SU-DHL-6 (cell line): ENCODE results near the gene SPEN.

ENCODE experiments used
- H2AFZ ChIP-seq: fragments of 200-600 bp; sonication (generic); 2 replicates; pipeline ENCODE4 v1.6.1; 2014; ENCODE audit warnings: low read depth, mild to moderate bottlenecking, moderate library complexity, mixed read lengths, antibody characterized with exemption, low read length; ENCODE audit not compliant: severe bottlenecking
- H3F3A ChIP-seq: fragments of 200-600 bp; shearing (Covaris generic); 2 replicates; pipeline ENCODE4 v1.6.0; 2016; ENCODE audit warnings: antibody characterized with exemption, mild to moderate bottlenecking; ENCODE audit not compliant: insufficient read depth
- H3K27ac ChIP-seq: fragments of 200-600 bp; sonication (generic); 2 replicates; pipeline ENCODE4 v1.5.1; 2016; ENCODE audit warnings: low read depth, mild to moderate bottlenecking, low read length, moderate library complexity, mixed read lengths
- H3K27me3 ChIP-seq: fragments of 200-600 bp; sonication (generic), shearing (Covaris generic); 2 replicates; pipeline ENCODE4 v1.6.0; 2014; ENCODE audit warnings: mild to moderate bottlenecking, low read length
- H3K36me3 ChIP-seq: fragments of 200-600 bp; sonication (generic); 2 replicates; pipeline ENCODE4 v1.6.1; 2014; ENCODE audit warnings: mild to moderate bottlenecking, low read length, mixed read lengths
- H3K4me2 ChIP-seq: fragments of 300-600, 200-600 bp; shearing (Covaris generic), sonication (generic); 2 replicates; pipeline ENCODE4 v1.6.0; 2014; ENCODE audit warnings: low read length, low read depth, mild to moderate bottlenecking; ENCODE audit not compliant: poor library complexity, severe bottlenecking
- H3K4me3 ChIP-seq: fragments of 200-600 bp; sonication (generic); 2 replicates; pipeline ENCODE4 v1.5.1; 2014; ENCODE audit warnings: antibody characterized with exemption, low read length, mild to moderate bottlenecking, mixed read lengths; ENCODE audit not compliant: insufficient read depth, poor library complexity, severe bottlenecking
- H3K79me2 ChIP-seq: fragments of 200-600 bp; sonication (generic); 2 replicates; pipeline ENCODE4 v1.6.1; 2014; ENCODE audit warnings: mild to moderate bottlenecking, low read length, moderate library complexity; ENCODE audit not compliant: insufficient read depth
- H3K9ac ChIP-seq: fragments of 200-600 bp; sonication (generic); 2 replicates; pipeline ENCODE4 v1.7.0; 2014; ENCODE audit warnings: mild to moderate bottlenecking, low read length
- H3K9me2 ChIP-seq: fragments of 200-600 bp; sonication (generic); replicated peaks from 2 replicates; pipeline ENCODE4 v1.6.1; 2014; ENCODE audit warnings: low read length; ENCODE audit not compliant: insufficient read depth
- H3K9me3 ChIP-seq: fragments of 200-600 bp; sonication (generic); 2 replicates; pipeline ENCODE4 v1.6.1; 2014; ENCODE audit warnings: low read length, mixed read lengths; ENCODE audit not compliant: insufficient read depth
- H4K20me1 ChIP-seq: fragments of 200-600 bp; sonication (generic); 2 replicates; pipeline ENCODE4 v1.6.1; 2014; ENCODE audit warnings: low read depth, mild to moderate bottlenecking, antibody characterized with exemption, low read length, moderate library complexity, mixed read lengths
- CTCF ChIP-seq: fragments of 200-600 bp; sonication (generic); IDR thresholded peaks from one replicate; pipeline ENCODE4 v1.5.1; 2017; ENCODE audit warnings: antibody characterized with exemption, mild to moderate bottlenecking, low read length, moderate library complexity; ENCODE audit not compliant: insufficient read depth, poor library complexity, severe bottlenecking
- EZH2phosphoT487 ChIP-seq: fragments of 200-600 bp; sonication (generic), shearing (Covaris generic); conservative IDR thresholded peaks from 2 replicates; pipeline ENCODE4 v1.6.1; 2018; ENCODE audit warnings: mild to moderate bottlenecking, antibody characterized with exemption, low read length, moderate library complexity, mixed read lengths

Gene SPEN

GRCh38 chr1:15950763-15951295 lies 103.3 kb downstream of the SPEN start:
- Histone ChIP-seq H3K9me2 (no peaks in the 10 kb centered on the region), H3K27me3 (no peaks in the 10 kb centered on the region), H4K20me1 (no peaks in the 10 kb centered on the region), H2AFZ (no peak overlapping the region), H3K4me3 (no peak overlapping the region), H3K79me2 (peaks cover 61% of the 10 kb centered on the region), H3F3A (no peaks in the 10 kb centered on the region), H3K27ac (peak overlapping the region; percentile 59), H3K9ac (peak overlapping the region; percentile 29; the same call in 1 of the 2 replicates), H3K4me2 (no peak overlapping the region), H3K36me3 (no peaks in the 10 kb centered on the region), H3K9me3 (no peaks in the 10 kb centered on the region)
- TF ChIP-seq CTCF (no peak), EZH2phosphoT487 (no peak)

GRCh38 chr1:15951341-15952153 lies 104.0 kb downstream of the SPEN start:
- Histone ChIP-seq H3K9ac (no peak overlapping the region), H3K27ac (no peak overlapping the region), H3F3A (no peaks in the 10 kb centered on the region), H3K36me3 (no peaks in the 10 kb centered on the region), H4K20me1 (no peaks in the 10 kb centered on the region), H3K4me2 (no peak overlapping the region), H3K27me3 (no peaks in the 10 kb centered on the region), H2AFZ (no peak overlapping the region), H3K4me3 (no peak overlapping the region), H3K9me2 (no peaks in the 10 kb centered on the region), H3K9me3 (no peaks in the 10 kb centered on the region), H3K79me2 (peaks cover 68% of the 10 kb centered on the region)
- no peak for TF ChIP-seq EZH2phosphoT487
- TF ChIP-seq CTCF, result no peak

- no peaks in the 10 kb centered on the region for H3K9me2 ChIP-seq
- TF ChIP-seq CTCF, result no peak
- no peak for TF ChIP-seq EZH2phosphoT487
- no peaks in the 10 kb centered on the region for H3K27me3 ChIP-seq
- no peaks in the 10 kb centered on the region for H3K9me3 ChIP-seq
- no peak overlapping the region for H2AFZ ChIP-seq
- H4K20me1 ChIP-seq, result no peaks in the 10 kb centered on the region
- H3K79me2 ChIP-seq, result peaks cover 74% of the 10 kb centered on the region
- no peaks in the 10 kb centered on the region for H3K36me3 ChIP-seq
- H3F3A ChIP-seq, result no peaks in the 10 kb centered on the region
- no peak overlapping the region for H3K9ac ChIP-seq
- no peak overlapping the region for H3K4me2 ChIP-seq
- H3K4me3 ChIP-seq, result no peak overlapping the region
- H3K27ac ChIP-seq, result no peak overlapping the region
Measured at GRCh38 chr1:15952317-15953258, 105.1 kb downstream of the SPEN start.
